Neural progenitor cell (in vitro differentiated cells): ENCODE data around the gene DNAAF2.

ENCODE experiments used
- EZH2 ChIP-seq: fragments of 200-600 bp; sonication (generic); IDR thresholded peaks from 2 replicates; pipeline ENCODE4 v1.6.1; 2017; ENCODE audit warnings: antibody characterized with exemption, mild to moderate bottlenecking, moderate library complexity
- EZH2phosphoT487 ChIP-seq: fragments of 200-600 bp; sonication (generic); IDR thresholded peaks from 2 replicates; pipeline ENCODE4 v1.6.1; 2017; ENCODE audit warnings: antibody characterized with exemption
- TF ChIP-seq, protein P1 (sequence below): fragments of 200-600 bp; sonication (generic); IDR thresholded peaks from 2 replicates; pipeline ENCODE4 v1.5.1; 2017; ENCODE audit warnings: antibody characterized with exemption, mild to moderate bottlenecking

DNA sequence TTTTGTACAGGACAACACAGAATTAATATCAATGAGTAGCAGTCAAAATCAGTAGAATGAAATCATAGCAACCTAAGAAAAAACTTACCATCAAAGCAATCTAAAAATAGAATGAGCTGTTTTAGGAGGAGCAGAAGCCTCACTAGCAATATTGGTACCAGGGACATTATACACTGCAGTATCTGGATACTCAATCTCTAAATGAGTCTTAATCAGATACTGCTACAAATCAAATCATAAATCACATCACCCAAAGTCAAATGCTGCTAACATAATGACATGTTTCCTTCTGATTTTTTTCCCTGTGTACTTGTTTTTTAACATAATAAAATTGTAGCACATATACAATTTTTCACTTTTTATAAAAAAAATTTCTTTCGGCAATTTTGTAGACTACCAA lies 56.9 kb downstream of the DNAAF2 start:
- TF ChIP-seq, protein P1, sequence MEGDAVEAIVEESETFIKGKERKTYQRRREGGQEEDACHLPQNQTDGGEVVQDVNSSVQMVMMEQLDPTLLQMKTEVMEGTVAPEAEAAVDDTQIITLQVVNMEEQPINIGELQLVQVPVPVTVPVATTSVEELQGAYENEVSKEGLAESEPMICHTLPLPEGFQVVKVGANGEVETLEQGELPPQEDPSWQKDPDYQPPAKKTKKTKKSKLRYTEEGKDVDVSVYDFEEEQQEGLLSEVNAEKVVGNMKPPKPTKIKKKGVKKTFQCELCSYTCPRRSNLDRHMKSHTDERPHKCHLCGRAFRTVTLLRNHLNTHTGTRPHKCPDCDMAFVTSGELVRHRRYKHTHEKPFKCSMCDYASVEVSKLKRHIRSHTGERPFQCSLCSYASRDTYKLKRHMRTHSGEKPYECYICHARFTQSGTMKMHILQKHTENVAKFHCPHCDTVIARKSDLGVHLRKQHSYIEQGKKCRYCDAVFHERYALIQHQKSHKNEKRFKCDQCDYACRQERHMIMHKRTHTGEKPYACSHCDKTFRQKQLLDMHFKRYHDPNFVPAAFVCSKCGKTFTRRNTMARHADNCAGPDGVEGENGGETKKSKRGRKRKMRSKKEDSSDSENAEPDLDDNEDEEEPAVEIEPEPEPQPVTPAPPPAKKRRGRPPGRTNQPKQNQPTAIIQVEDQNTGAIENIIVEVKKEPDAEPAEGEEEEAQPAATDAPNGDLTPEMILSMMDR, result no peak
- TF ChIP-seq EZH2 (no peak), EZH2phosphoT487 (no peak)
